ENCODE data around the gene CAPNS1.
"Not testable (repeated sequence)": the region's sequence is repeated elsewhere in the genome, so short reads cannot be mapped to it uniquely, and the experiment has no call there.

The CAPNS1 gene

DNA sequence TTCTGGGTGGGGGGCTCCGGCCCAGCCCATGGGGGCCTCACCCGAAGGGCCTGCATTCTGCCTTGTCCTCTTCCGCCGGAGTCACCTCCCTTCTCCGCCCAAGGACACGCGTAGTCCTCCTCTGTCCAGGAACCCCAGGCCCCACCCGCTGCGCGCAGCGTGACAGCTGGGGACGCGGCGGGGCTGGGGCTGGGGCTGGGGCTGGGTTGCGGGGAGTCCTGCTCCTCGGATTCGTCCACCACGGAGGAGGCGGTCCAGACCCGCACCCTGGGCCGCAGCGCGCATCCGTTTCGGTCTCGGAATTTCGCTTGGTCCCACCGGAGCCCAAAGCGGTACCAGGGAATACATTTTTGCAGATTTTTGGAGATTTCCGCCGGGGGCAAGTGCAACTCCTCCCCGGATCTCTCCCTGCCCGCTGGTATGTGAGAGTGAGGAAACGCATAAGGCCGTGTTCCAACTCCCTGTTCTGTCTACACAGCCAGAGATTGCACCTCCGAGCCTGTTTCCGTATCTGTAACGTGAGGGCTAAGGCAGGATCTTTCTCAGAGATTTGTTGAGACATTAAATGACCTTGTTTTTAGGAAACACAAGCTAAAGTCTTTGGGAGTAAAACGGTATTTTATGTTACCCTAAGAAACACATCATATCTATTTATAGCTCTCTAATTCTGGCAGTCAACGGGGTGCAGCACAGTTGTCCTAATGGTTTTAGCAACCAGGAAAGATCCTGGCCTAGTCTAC lies 12.7 kb downstream of the CAPNS1 start, which contains the start of gene COX7A1:
Gene COX7A1, minus strand, starts transcription at position 96 of the 740 bp plus-strand sequence. Its CDS starts 40 bp downstream, at position 56.
- Histone ChIP-seq H3K4me3 (ENCODE audit: low read depth, low read length) (no peak within 1 kb of the TSS), H3K36me3 (ENCODE audit: control insufficient read depth, insufficient read depth, low read length) (peaks cover 45% of the 10 kb centered on the region), H3K4me1 (ENCODE audit: control insufficient read depth, insufficient read depth, low read length) (no peaks in the 10 kb centered on the region), H3K27ac (ENCODE audit: low read depth, low read length) (no peak within 1 kb of the TSS), H3K27me3 (ENCODE audit: control insufficient read depth, insufficient read depth, low read length) (no peaks in the 10 kb centered on the region), H3K9ac (ENCODE audit: low read depth, low read length) (no peak within 1 kb of the TSS), H3K9me3 (ENCODE audit: control insufficient read depth, insufficient read depth, low read length) (no peaks in the 10 kb centered on the region)

- Histone ChIP-seq H3K27me3 (ENCODE audit: control insufficient read depth, insufficient read depth, low read length) (no peaks in the 10 kb centered on the region), H3K27ac (ENCODE audit: low read depth, low read length) (no peak overlapping the region), H3K36me3 (ENCODE audit: control insufficient read depth, insufficient read depth, low read length) (peaks cover 39% of the 10 kb centered on the region), H3K4me3 (ENCODE audit: low read depth, low read length) (no peak overlapping the region), H3K9ac (ENCODE audit: low read depth, low read length) (no peak overlapping the region), H3K9me3 (ENCODE audit: control insufficient read depth, insufficient read depth, low read length) (no peaks in the 10 kb centered on the region), H3K4me1 (ENCODE audit: control insufficient read depth, insufficient read depth, low read length) (no peaks in the 10 kb centered on the region)
Observed at GRCh38 chr19:36153126-36153525, 13.3 kb downstream of the CAPNS1 start.

DNA sequence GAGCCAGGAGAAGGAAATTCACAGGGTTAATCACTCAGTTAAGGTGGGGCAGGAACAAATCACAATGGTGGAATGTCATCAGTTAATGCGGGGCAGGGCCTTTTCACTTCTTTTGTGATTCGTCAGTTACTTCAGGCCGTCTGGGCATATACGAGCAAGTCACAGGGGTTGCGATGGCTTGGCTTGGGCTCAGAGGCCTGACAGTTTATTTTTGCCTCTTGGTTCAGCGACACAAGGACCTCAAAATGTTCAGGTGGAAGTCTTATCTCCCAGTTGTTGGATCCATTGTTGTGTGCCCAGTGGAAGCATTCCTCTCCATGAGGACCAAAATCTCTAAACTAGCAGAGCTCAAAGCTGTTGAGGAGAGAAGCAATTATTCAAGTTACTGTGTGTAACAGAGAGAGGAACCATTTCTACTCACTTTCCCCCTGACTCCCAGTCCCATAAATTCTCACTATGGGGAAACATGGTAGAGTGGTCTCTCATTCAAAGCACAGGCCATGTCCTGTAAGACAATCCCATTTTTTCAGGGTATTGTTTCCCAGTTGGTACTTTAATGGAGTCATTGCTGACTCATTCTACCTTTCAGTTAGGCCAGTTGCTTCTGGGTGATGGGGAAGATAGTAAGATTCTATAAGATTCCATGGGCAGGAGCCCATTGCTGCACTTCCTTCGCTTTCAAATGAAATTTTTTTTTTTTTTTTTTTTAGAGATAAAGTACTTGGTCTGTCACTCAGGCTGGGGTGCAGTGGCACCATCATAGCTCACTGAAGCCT lies 21.1 kb downstream of the CAPNS1 start:
- H3K9ac ChIP-seq (ENCODE audit: low read depth, low read length) = 0 out of 2 replicates have a peak overlapping the region, but pooled peaks have one; percentile 5
- no peak overlapping the region for H3K4me3 ChIP-seq (ENCODE audit: low read depth, low read length)

GRCh38 chr19:36163813-36164212 lies 23.9 kb downstream of the CAPNS1 start:
- no peak overlapping the region for H3K4me3 ChIP-seq (ENCODE audit: low read depth, low read length)
- H3K27ac ChIP-seq (ENCODE audit: low read depth, low read length) = no peak overlapping the region
- no peaks in the 10 kb centered on the region for H3K9me3 ChIP-seq (ENCODE audit: control insufficient read depth, insufficient read depth, low read length)
- H3K9ac ChIP-seq (ENCODE audit: low read depth, low read length) = no peak overlapping the region
- no peaks in the 10 kb centered on the region for H3K27me3 ChIP-seq (ENCODE audit: control insufficient read depth, insufficient read depth, low read length)
- H3K36me3 ChIP-seq (ENCODE audit: control insufficient read depth, insufficient read depth, low read length) = peaks cover 9% of the 10 kb centered on the region; the same call in 1 of the 2 replicates
- peaks cover 7% of the 10 kb centered on the region for H3K4me1 ChIP-seq (ENCODE audit: control insufficient read depth, insufficient read depth, low read length)

More for the DNA sequence above, 21.1 kb downstream of the CAPNS1 start:
- Histone ChIP-seq H3K4me1 (ENCODE audit: control insufficient read depth, insufficient read depth, low read length) (peaks cover 7% of the 10 kb centered on the region), H3K27me3 (ENCODE audit: control insufficient read depth, insufficient read depth, low read length) (no peaks in the 10 kb centered on the region), H3K27ac (ENCODE audit: low read depth, low read length) (peak overlapping the region; percentile 79), H3K9me3 (ENCODE audit: control insufficient read depth, insufficient read depth, low read length) (no peaks in the 10 kb centered on the region), H3K36me3 (ENCODE audit: control insufficient read depth, insufficient read depth, low read length) (peaks cover 9% of the 10 kb centered on the region; the same call in 1 of the 2 replicates)

DNA sequence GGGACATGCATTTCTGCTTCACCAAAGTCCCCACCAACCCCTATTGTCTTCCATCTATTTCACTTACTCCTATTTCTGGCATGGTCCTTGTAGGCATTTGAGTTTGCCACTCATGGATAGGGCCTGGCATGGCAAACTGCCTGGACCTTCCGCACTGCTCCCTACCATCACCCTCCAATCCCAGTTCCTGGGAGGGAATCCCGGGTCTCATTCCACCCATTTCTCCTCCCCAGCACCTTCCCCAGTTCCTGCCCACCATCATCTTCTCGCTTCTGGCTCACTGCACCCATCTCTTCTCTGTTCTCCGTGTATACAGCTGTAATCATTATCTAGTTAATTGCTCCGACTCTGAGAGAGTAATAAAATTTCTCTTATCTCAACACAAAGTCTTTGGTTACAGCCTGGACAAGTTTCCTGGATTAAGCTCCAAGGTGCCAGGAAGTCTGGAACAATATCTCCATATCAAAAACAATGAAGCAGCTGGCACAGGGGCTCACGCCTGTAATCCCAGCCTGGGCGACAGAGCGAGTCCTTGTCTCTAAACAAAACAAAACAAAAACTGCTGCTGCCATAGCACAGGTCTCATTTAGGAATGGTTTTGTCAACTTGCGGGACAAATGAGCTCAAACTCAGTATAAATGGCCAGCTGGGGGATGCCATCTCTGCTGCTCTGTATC lies 29.4 kb downstream of the CAPNS1 start:
- H3K9ac ChIP-seq (ENCODE audit: low read depth, low read length) = no peak overlapping the region
- H3K27ac ChIP-seq (ENCODE audit: low read depth, low read length) = peak overlapping the region; percentile 20
- H3K4me1 ChIP-seq (ENCODE audit: control insufficient read depth, insufficient read depth, low read length) = no peaks in the 10 kb centered on the region
- H3K4me3 ChIP-seq (ENCODE audit: low read depth, low read length) = no peak overlapping the region
- no peaks in the 10 kb centered on the region for H3K9me3 ChIP-seq (ENCODE audit: control insufficient read depth, insufficient read depth, low read length)
- no peaks in the 10 kb centered on the region for H3K36me3 ChIP-seq (ENCODE audit: control insufficient read depth, insufficient read depth, low read length)
- no peaks in the 10 kb centered on the region for H3K27me3 ChIP-seq (ENCODE audit: control insufficient read depth, insufficient read depth, low read length)

DNA sequence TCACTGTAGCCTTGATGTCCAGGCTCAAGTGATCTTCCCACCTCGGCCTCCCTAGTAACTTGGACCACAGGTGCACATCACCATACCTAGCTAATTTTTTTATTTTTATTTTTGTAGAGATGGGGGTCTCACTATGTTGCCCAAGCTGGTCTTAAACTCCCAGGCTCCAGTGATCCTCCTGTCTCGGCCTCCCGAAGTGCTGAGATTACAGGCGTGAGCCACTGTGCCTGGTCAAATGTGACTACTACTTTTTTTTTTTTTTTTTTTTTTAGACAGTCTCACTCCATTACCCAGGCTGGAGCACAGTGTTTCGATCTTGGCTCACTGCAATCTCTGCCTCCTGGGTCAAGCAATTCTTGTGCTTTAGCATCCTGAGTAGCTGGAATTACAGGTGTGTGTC lies 33.0 kb downstream of the CAPNS1 start:
- no peaks in the 10 kb centered on the region for H3K4me1 ChIP-seq (ENCODE audit: control insufficient read depth, insufficient read depth, low read length)
- H3K9me3 ChIP-seq (ENCODE audit: control insufficient read depth, insufficient read depth, low read length) = no peaks in the 10 kb centered on the region
- H3K4me3 ChIP-seq (ENCODE audit: low read depth, low read length) = no peak overlapping the region
- H3K27ac ChIP-seq (ENCODE audit: low read depth, low read length) = no peak overlapping the region
- no peaks in the 10 kb centered on the region for H3K36me3 ChIP-seq (ENCODE audit: control insufficient read depth, insufficient read depth, low read length)
- no peak overlapping the region for H3K9ac ChIP-seq (ENCODE audit: low read depth, low read length)
- no peaks in the 10 kb centered on the region for H3K27me3 ChIP-seq (ENCODE audit: control insufficient read depth, insufficient read depth, low read length)

GRCh38 chr19:36173846-36174245 lies 34.0 kb downstream of the CAPNS1 start:
- not testable (repeated sequence) for H3K9ac ChIP-seq (ENCODE audit: low read depth, low read length); H3K27me3 ChIP-seq (ENCODE audit: control insufficient read depth, insufficient read depth, low read length)

DNA sequence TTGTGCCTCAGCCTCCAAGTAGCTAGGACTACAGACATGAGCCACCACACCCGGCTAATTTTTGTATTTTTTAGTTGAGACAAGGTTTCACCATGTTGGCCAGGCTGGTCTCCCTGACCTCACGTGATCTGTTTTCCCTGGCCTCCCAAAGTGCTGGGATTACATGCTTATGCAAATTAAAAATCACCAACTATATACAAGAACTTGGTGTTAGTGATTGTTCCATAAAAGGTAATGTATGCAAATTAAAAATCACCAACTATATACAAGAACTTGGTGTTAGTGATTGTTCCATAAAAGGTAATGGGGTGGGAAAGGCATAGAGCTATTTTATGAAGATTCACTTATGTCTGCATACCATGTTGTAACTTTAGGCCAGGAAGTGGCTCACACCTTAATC lies 39.2 kb downstream of the CAPNS1 start:
- H3K27me3 ChIP-seq (ENCODE audit: control insufficient read depth, insufficient read depth, low read length); H3K36me3 ChIP-seq (ENCODE audit: control insufficient read depth, insufficient read depth, low read length); H3K9me3 ChIP-seq (ENCODE audit: control insufficient read depth, insufficient read depth, low read length); H3K4me3 ChIP-seq (ENCODE audit: low read depth, low read length); H3K27ac ChIP-seq (ENCODE audit: low read depth, low read length); H3K9ac ChIP-seq (ENCODE audit: low read depth, low read length): not testable (repeated sequence)
- H3K4me1 ChIP-seq (ENCODE audit: control insufficient read depth, insufficient read depth, low read length) = peaks cover 15% of the 10 kb centered on the region

More at GRCh38 chr19:36173846-36174245, 34.0 kb downstream of the CAPNS1 start:
- H3K9me3 ChIP-seq (ENCODE audit: control insufficient read depth, insufficient read depth, low read length); H3K4me3 ChIP-seq (ENCODE audit: low read depth, low read length); H3K4me1 ChIP-seq (ENCODE audit: control insufficient read depth, insufficient read depth, low read length); H3K36me3 ChIP-seq (ENCODE audit: control insufficient read depth, insufficient read depth, low read length); H3K27ac ChIP-seq (ENCODE audit: low read depth, low read length): not testable (repeated sequence)

DNA sequence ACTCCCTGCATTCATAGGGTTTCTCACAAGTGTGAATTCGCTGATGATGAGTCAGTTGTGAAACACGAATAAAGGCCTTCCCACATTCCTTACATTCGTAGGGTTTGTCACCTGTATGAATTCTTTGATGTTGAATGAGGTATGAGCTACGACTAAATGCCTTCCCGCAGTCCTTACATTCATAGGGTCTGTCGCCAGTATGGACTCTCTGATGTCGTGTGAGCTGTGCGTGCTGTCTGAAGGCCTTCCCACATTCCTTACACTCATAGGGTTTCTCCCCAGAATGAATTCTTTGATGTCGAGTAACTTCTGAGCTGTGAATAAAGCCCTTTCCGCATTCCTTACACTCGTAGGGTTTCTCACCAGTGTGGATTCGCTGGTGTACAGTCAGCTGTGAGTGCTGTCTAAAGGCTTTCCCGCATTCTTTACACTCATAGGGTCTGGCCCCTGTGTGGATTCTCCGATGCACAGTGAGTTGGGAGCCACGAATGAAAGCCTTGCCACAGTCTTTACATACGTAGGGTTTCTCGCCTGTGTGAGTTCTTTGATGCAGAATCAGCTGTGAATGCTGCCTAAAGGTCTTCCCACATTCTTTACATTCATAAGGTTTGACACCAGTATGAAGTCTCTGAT lies 42.9 kb downstream of the CAPNS1 start:
- peak overlapping the region; percentile 19 for H3K9ac ChIP-seq (ENCODE audit: low read depth, low read length)

GRCh38 chr19:36183245-36183628 lies 43.4 kb downstream of the CAPNS1 start:
- H3K9me3 ChIP-seq (ENCODE audit: control insufficient read depth, insufficient read depth, low read length) = no peaks in the 10 kb centered on the region
- peak overlapping the region; percentile 84 for H3K27ac ChIP-seq (ENCODE audit: low read depth, low read length)
- H3K4me1 ChIP-seq (ENCODE audit: control insufficient read depth, insufficient read depth, low read length) = peaks cover 15% of the 10 kb centered on the region
- H3K36me3 ChIP-seq (ENCODE audit: control insufficient read depth, insufficient read depth, low read length) = peaks cover 5% of the 10 kb centered on the region; the same call in 1 of the 2 replicates
- 0 out of 2 replicates have a peak overlapping the region, but pooled peaks have one; percentile 2 for H3K9ac ChIP-seq (ENCODE audit: low read depth, low read length)
- no peaks in the 10 kb centered on the region for H3K27me3 ChIP-seq (ENCODE audit: control insufficient read depth, insufficient read depth, low read length)
- H3K4me3 ChIP-seq (ENCODE audit: low read depth, low read length) = no peak overlapping the region

More for the DNA sequence above, 42.9 kb downstream of the CAPNS1 start:
- Histone ChIP-seq H3K27me3 (ENCODE audit: control insufficient read depth, insufficient read depth, low read length) (no peaks in the 10 kb centered on the region), H3K9me3 (ENCODE audit: control insufficient read depth, insufficient read depth, low read length) (no peaks in the 10 kb centered on the region), H3K36me3 (ENCODE audit: control insufficient read depth, insufficient read depth, low read length) (peaks cover 5% of the 10 kb centered on the region; the same call in 1 of the 2 replicates), H3K4me3 (ENCODE audit: low read depth, low read length) (no peak overlapping the region), H3K4me1 (ENCODE audit: control insufficient read depth, insufficient read depth, low read length) (peaks cover 15% of the 10 kb centered on the region), H3K27ac (ENCODE audit: low read depth, low read length) (peak overlapping the region; percentile 84)

Data from HUES48 (cell line).